Keratinocyte (primary cell): Measurements from ENCODE around the gene MRPS7. TPM values are rescaled to one million over a fixed set of nuclear protein-coding genes. Genes with fewer than 3 reads are reported as not detected.

Source experiments
- DNase-seq: peaks from one replicate; pipeline ENCODE4 v3.0.0-alpha.2; 2011; ENCODE audit warnings: low read depth, missing footprints, low spot score
- FAIRE-seq: peaks from 2 replicates; lab custom pipeline; 2011; peaks lifted over from hg19 to GRCh38; lab: Jason Lieb, UNC
- H2AFZ ChIP-seq: 2 replicates; pipeline ENCODE4 v1.6.0; 2012; ENCODE audit warnings: low read length, control low read depth, inconsistent platforms; ENCODE audit not compliant: control insufficient read depth
- H3K27ac ChIP-seq: 2 replicates; pipeline ENCODE4 v1.5.1; 2011; ENCODE audit warnings: low read length; ENCODE audit not compliant: control insufficient read depth, insufficient read depth
- H3K27me3 ChIP-seq: 3 replicates; pipeline ENCODE4 v1.6.0; 2011; ENCODE audit warnings: low read length; ENCODE audit not compliant: control insufficient read depth, insufficient read depth; ENCODE audit errors: extremely low read depth
- H3K36me3 ChIP-seq, 2 experiments: 2 replicates in 1 of 2; 3 replicates in 1 of 2; pipeline ENCODE4 v1.5.1; 2011; ENCODE audit warnings: low read length in 2 of 2, mild to moderate bottlenecking in 1 of 2; ENCODE audit not compliant: control insufficient read depth in 2 of 2, insufficient read depth in 2 of 2; ENCODE audit errors: extremely low read depth in 1 of 2
- H3K4me1 ChIP-seq: 3 replicates; pipeline ENCODE4 v1.5.1; 2011; ENCODE audit warnings: low read length; ENCODE audit not compliant: control insufficient read depth, insufficient read depth; ENCODE audit errors: extremely low read depth
- H3K4me2 ChIP-seq: 3 replicates; pipeline ENCODE4 v1.6.0; 2011; ENCODE audit warnings: low read depth, low read length; ENCODE audit not compliant: control insufficient read depth, insufficient read depth; ENCODE audit errors: extremely low read depth
- H3K4me3 ChIP-seq, 3 experiments: fragments of 200-600 bp in 1 of 3; sonication (generic) in 1 of 3; 2 replicates in 2 of 3; 3 replicates in 1 of 3; pipeline ENCODE4 v1.5.1; 2011 to 2016; ENCODE audit warnings: low read length in 3 of 3, mild to moderate bottlenecking in 3 of 3, control low read depth in 2 of 3, inconsistent platforms in 1 of 3, low read depth in 1 of 3, mixed read lengths in 1 of 3, mixed run types in 1 of 3, moderate library complexity in 1 of 3; ENCODE audit not compliant: control insufficient read depth in 2 of 3, insufficient read depth in 2 of 3; ENCODE audit errors: extremely low read depth in 1 of 3
- H3K79me2 ChIP-seq: 2 replicates; pipeline ENCODE4 v1.6.0; 2012; ENCODE audit warnings: low read length; ENCODE audit not compliant: control insufficient read depth, insufficient read depth
- H3K9ac ChIP-seq: 3 replicates; pipeline ENCODE4 v1.6.0; 2011; ENCODE audit warnings: low read length; ENCODE audit not compliant: control insufficient read depth, insufficient read depth; ENCODE audit errors: extremely low read depth
- H3K9me1 ChIP-seq: 3 replicates; pipeline ENCODE4 v1.6.0; 2011; ENCODE audit warnings: low read length; ENCODE audit not compliant: control insufficient read depth, insufficient read depth; ENCODE audit errors: extremely low read depth
- H3K9me3 ChIP-seq: 2 replicates; pipeline ENCODE4 v1.5.1; 2012; ENCODE audit warnings: low read depth, low read length; ENCODE audit not compliant: control insufficient read depth
- H4K20me1 ChIP-seq: 3 replicates; pipeline ENCODE4 v1.6.0; 2011; ENCODE audit warnings: low read length; ENCODE audit not compliant: control insufficient read depth, insufficient read depth; ENCODE audit errors: extremely low read depth
- CTCF ChIP-seq, 3 experiments: IDR thresholded peaks in 1 of 3; conservative IDR thresholded peaks in 1 of 3; optimal IDR thresholded peaks in 1 of 3; 2 replicates in 2 of 3; 3 replicates in 1 of 3; pipeline versions ENCODE3 to v1.5.1; 2011; ENCODE audit warnings: low read length in 3 of 3, mild to moderate bottlenecking in 3 of 3, moderate library complexity in 2 of 3, control low read depth in 1 of 3, inconsistent platforms in 1 of 3; ENCODE audit not compliant: insufficient read depth in 2 of 3; ENCODE audit errors: extremely low read depth in 1 of 3
- EZH2 ChIP-seq: IDR thresholded peaks from one replicate; pipeline ENCODE4 v1.6.1; 2012; ENCODE audit warnings: inconsistent platforms, mild to moderate bottlenecking, low read length, moderate library complexity
- dilution Hi-C: fragments of 300-500 bp; cut with MboI; formaldehyde crosslinking; loops from one replicate; pipeline ENCODE4 v1.7.0; 2020; ENCODE audit warnings: low sequenced_read_pairs; ENCODE audit not compliant: extremely low pct_ligation_motif_present
- polyA plus RNA-seq, 5 experiments: library from polyadenylated mRNA; depleted of rRNA in 3 of 5; stranded (reverse) in 3 of 5; stranded (forward) in 1 of 5; unstranded in 1 of 5; fragments of >200 nt; gene quantifications; 1 replicate in 1 of 5; 2 replicates in 3 of 5; 3 replicates in 1 of 5; pipeline versions ENCODE4 v1.2.1 to v1.2.3, GENCODE V29; 2011 to 2012; ENCODE audit warnings: missing spikeins in 2 of 5, low read depth in 1 of 5, low replicate concordance in 1 of 5

MRPS7 gene
- polyA plus RNA-seq, 1 donor (not counting 4 experiments of a cell fraction or from before 2014, with no cell fraction given): 79.0 TPM

GRCh38 chr17:75295201-75296158 lies 33.8 kb downstream of the MRPS7 start:
- H3K9me3 ChIP-seq: no peaks in the 10 kb centered on the region
- no peak overlapping the region for H3K27ac ChIP-seq
- H3K79me2 ChIP-seq: no peaks in the 10 kb centered on the region
- H4K20me1 ChIP-seq: no peaks in the 10 kb centered on the region
- no peaks in the 10 kb centered on the region for H3K36me3 ChIP-seq
- no peaks in the 10 kb centered on the region for H3K27me3 ChIP-seq
- DNase-seq: no peak
- H3K9me1 ChIP-seq: no peaks in the 10 kb centered on the region
- dilution Hi-C loops: no loop called here
- no peak overlapping the region for H3K9ac ChIP-seq
- TF ChIP-seq CTCF (optimal IDR thresholded peaks at IDR 0.05 in 1 of 3, IDR thresholded peaks at IDR 0.05 in 1 of 3, conservative IDR thresholded peaks at IDR 0.05 in 1 of 3; ENCODE audit: extremely low read depth in 1 of 3, insufficient read depth in 2 of 3, low read length in 3 of 3): no peak
- TF ChIP-seq EZH2: no peak
- H3K4me2 ChIP-seq: no peak overlapping the region
- FAIRE-seq: no peak
- no peak overlapping the region for H2AFZ ChIP-seq
- no peak overlapping the region for H3K4me3 ChIP-seq
- no peaks in the 10 kb centered on the region for H3K4me1 ChIP-seq

- Histone ChIP-seq H3K27ac (no peak overlapping the region), H3K36me3 (no peaks in the 10 kb centered on the region), H3K79me2 (no peaks in the 10 kb centered on the region), H2AFZ (no peak overlapping the region), H3K4me1 (no peaks in the 10 kb centered on the region), H3K9me3 (no peaks in the 10 kb centered on the region), H4K20me1 (no peaks in the 10 kb centered on the region), H3K9ac (no peak overlapping the region), H3K27me3 (no peaks in the 10 kb centered on the region), H3K9me1 (no peaks in the 10 kb centered on the region), H3K4me3 (no peak overlapping the region), H3K4me2 (no peak overlapping the region)
- dilution Hi-C loops: no loop called here
- no peak for DNase-seq
- no peak for FAIRE-seq
- TF ChIP-seq CTCF (optimal IDR thresholded peaks at IDR 0.05 in 1 of 3, IDR thresholded peaks at IDR 0.05 in 1 of 3, conservative IDR thresholded peaks at IDR 0.05 in 1 of 3; ENCODE audit: extremely low read depth in 1 of 3, insufficient read depth in 2 of 3, low read length in 3 of 3): no peak
- TF ChIP-seq EZH2: no peak
Measured at GRCh38 chr17:75300280-75300679, 38.6 kb downstream of the MRPS7 start.
